D721Med (cell line): Measurements from ENCODE around the gene ZNF462.

ENCODE experiments used
- DNase-seq: peaks from one replicate; pipeline ENCODE4 v3.0.0; 2011; ENCODE audit warnings: low spot score; ENCODE audit not compliant: insufficient read length
- FAIRE-seq: peaks from 2 replicates; lab custom pipeline; 2011; peaks lifted over from hg19 to GRCh38; lab: Jason Lieb, UNC
- TF ChIP-seq, protein P1 (sequence below): IDR thresholded peaks from 2 replicates; pipeline ENCODE4 v1.5.1; 2012; ENCODE audit warnings: mild to moderate bottlenecking, control low read depth; ENCODE audit not compliant: insufficient read depth; ENCODE audit errors: missing control alignments

Gene ZNF462

DNA sequence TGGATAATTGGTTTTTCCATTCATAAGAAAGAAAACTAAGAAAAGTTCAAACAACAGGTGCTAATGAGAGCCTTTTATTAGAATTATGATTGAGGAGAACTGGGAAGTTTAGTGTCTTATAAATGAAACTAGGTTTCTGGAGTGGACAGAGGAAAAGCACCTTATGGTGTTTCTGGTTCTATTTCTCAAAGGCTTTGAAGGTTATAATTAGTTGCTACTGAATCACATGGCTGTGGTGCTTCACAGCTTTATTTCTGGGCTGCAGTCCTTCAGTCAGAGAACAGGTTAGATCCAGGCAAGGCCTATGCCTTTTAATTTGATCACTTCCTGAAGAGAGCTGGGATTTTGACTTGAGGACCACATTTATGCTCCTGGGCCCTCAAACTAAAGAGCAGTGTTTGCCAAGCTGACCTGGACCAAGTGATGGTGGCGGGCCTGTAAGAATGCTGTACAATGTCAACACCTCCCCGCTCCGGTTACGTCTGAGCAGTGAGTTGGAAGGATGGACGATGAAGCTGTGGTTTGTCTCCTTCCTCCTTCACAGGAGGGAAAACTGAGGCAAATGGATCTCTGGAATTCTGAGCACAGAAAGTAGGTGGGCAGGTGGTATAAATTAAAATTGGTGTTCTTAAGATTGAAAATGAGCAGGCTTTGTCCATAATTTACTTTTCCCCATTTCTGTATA is 56.0 kb downstream of the ZNF462 start:
- no peak for DNase-seq
- TF ChIP-seq, protein P1, sequence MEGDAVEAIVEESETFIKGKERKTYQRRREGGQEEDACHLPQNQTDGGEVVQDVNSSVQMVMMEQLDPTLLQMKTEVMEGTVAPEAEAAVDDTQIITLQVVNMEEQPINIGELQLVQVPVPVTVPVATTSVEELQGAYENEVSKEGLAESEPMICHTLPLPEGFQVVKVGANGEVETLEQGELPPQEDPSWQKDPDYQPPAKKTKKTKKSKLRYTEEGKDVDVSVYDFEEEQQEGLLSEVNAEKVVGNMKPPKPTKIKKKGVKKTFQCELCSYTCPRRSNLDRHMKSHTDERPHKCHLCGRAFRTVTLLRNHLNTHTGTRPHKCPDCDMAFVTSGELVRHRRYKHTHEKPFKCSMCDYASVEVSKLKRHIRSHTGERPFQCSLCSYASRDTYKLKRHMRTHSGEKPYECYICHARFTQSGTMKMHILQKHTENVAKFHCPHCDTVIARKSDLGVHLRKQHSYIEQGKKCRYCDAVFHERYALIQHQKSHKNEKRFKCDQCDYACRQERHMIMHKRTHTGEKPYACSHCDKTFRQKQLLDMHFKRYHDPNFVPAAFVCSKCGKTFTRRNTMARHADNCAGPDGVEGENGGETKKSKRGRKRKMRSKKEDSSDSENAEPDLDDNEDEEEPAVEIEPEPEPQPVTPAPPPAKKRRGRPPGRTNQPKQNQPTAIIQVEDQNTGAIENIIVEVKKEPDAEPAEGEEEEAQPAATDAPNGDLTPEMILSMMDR, result no peak
- FAIRE-seq, result no peak

DNA sequence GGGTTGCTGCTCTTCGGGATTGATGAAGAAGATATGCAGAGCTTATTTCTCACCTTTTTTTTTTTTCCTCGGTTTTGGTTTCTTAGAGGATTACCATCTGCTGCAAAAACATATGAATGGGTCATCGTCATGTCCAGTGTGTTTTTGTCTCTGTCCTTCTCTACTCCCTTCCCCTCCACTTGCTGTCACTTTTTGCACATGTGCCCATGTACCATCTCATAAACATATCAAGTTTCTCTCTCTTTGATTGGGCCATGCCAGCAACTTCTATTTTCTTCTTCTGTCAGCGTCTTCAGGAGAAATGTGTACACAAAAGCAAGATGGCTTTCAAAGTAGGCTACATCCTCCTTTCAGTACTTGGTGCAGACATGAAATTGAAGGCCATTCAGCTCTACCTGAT is 57.1 kb downstream of the ZNF462 start:
- no peak for FAIRE-seq
- DNase-seq, result no peak
- TF ChIP-seq, protein P1, result no peak

DNA sequence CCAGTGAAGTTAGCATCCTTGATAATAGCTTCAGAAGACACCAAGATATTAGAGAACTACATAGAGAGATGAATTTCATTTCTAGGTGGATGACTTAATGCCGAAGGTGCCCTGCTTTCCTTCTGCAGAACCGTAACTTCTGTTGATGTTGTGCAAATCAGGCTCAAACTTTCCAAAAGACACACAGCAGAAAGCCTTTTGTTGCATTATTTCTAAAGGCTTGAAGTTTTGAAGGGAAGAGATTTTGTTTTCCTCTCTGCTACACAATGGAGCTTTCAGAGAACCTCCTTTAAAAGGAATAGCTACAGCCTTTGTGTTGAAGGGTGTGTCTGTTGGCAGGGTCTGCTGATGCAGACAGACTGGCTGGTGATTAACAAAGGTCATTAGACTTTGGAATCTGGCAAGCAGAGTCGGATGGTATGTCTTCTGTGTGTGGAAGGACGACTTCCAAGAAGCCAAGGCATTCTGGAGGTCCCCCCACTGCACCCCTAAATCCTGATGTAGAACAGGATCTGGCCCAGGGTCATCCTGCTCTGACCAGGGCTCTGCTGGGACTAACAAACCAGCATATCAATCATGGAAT is 57.8 kb downstream of the ZNF462 start:
- DNase-seq, result no peak
- TF ChIP-seq, protein P1, result no peak
- peak; percentile 63 for FAIRE-seq

DNA sequence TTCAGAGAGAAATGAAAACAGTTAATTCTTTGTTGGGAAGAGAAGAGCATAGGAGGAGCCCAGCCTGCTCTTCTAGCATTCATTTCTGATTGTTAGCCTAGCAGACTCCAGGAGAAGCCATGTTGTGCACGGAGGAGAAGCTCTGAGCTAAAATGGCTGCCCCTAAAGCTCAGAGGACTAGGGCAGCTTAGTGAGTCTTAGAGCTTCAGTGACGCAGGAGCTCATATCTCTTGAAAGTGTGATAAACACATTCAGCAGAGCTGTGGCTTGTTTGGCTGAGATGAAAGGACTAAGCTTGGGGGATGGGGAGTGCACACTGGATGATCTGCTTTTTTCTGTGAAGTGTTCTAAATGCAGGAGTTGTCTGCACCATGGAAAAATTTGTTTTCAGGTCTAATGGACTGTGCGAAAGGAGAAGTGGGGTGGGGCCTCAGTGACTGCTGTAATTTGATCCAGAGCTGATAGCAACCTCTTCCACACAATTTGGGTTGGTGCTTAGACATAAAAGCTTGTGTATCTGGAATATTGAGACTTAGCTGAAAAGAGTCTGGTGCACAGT is 58.5 kb downstream of the ZNF462 start:
- FAIRE-seq (no peak), DNase-seq (no peak)
- TF ChIP-seq, protein P1, result no peak

DNA sequence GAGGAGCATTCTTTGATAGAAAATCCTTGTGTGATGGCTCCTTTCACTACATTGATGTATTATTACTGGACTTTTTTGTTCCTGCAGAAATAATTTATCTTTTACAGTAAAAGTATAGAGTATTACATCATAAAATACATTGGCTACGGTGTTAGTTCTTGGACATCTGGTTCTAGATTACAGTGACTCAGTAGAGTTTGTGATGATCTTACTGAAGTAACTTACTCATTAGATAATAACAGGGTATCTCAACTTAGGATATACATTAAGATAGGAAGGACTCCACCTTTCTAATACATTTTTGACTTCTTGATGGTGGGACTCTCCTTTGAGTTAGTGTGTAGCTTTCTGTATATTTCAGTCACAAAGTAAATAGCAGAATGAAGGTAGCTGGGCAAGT is 59.1 kb downstream of the ZNF462 start:
- no peak for FAIRE-seq
- no peak for DNase-seq

DNA sequence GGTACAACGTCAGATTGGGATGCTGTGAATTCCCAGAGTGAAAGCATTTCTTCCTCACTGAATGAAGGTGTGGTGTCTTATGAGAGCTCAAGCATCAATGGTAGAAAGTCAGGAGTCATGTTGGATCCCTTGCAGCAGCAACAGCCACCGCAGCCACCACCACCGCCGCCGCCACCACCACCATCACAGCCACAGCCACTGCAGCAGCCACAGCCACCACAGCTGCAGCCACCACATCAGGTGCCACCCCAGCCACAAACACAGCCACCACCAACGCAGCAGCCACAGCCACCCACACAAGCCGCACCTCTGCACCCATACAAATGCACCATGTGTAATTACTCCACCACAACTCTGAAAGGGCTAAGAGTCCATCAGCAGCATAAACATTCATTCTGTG is 62.4 kb downstream of the ZNF462 start:
- DNase-seq (no peak), FAIRE-seq (no peak)
- TF ChIP-seq, protein P1, result no peak

More for the DNA sequence above, 59.1 kb downstream of the ZNF462 start:
- TF ChIP-seq, protein P1, result no peak

DNA sequence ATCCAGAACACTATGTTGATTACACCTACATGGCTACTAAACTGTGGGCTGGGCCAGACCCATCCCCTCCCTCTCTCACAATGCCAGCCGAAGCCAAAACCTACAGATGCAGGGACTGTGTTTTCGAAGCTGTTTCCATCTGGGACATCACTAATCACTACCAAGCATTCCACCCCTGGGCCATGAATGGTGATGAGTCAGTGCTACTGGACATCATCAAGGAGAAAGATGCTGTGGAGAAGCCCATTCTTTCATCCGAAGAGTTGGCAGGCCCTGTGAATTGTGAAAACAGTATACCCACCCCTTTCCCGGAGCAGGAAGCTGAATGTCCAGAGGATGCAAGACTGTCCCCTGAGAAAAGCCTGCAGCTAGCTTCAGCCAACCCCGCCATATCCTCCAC is 65.0 kb downstream of the ZNF462 start:
- FAIRE-seq, result no peak
- DNase-seq, result no peak
- TF ChIP-seq, protein P1, result no peak
